Activated B cell treated with CpG ODN at 0.5 μM for 24 hours (primary cell): ENCODE measurements around the gene PFDN1. TPM values are rescaled to one million over a fixed set of nuclear protein-coding genes. Genes with fewer than 3 reads are reported as not detected.

Experiments used
- ATAC-seq: fragments of 200-7000 bp; cut with Tn5 transposase; one replicate; pipeline ENCODE4 v1.10.0; 2021; ENCODE audit warnings: low read depth, mild to moderate bottlenecking, moderate library complexity
- CTCF ChIA-PET: fragments of 350-600 bp; sonication (Branson Sonifier 250); formaldehyde crosslinking; loops from one replicate; lab custom pipeline; 2021; ENCODE audit warnings: antibody characterized with exemption; lab: Charles Lee
- POLR2A ChIA-PET: fragments of 350-600 bp; sonication (Branson Sonifier 250); formaldehyde crosslinking; loops from one replicate; lab custom pipeline; 2021; ENCODE audit warnings: antibody characterized with exemption; lab: Charles Lee
- DNase-seq: peaks from one replicate; pipeline ENCODE4 v3.0.0; 2022
- H3K27ac Mint-ChIP-seq: one replicate; pipeline ENCODE4 v1.8.0; 2020; ENCODE audit warnings: mixed read lengths
- H3K27me3 Mint-ChIP-seq: one replicate; pipeline ENCODE4 v1.8.0; 2021; ENCODE audit warnings: mixed read lengths
- H3K36me3 Mint-ChIP-seq: one replicate; pipeline ENCODE4 v1.8.0; 2021; ENCODE audit warnings: low read depth, mixed read lengths
- H3K4me1 Mint-ChIP-seq: one replicate; pipeline ENCODE4 v1.8.0; 2021; ENCODE audit warnings: mixed read lengths
- H3K4me3 Mint-ChIP-seq: one replicate; pipeline ENCODE4 v1.8.0; 2020; ENCODE audit warnings: mild to moderate bottlenecking, mixed read lengths
- H3K9me3 Mint-ChIP-seq: one replicate; pipeline ENCODE4 v1.8.0; 2020; ENCODE audit warnings: mixed read lengths
- intact Hi-C: fragments of 100-400 bp; cut with micrococcal nuclease; formaldehyde crosslinking; loops from one replicate; pipeline ENCODE4 v1.15.1; 2024
- total RNA-seq: library from RNA; stranded (reverse); gene quantifications from 2 replicates; pipeline ENCODE4 v1.2.3, GENCODE V29; 2022
- TF ChIP-seq, protein P1 (sequence below): fragments of 200-600 bp; IDR thresholded peaks from one replicate; pipeline ENCODE4 v1.8.0; 2022; ENCODE audit warnings: antibody characterized with exemption, mild to moderate bottlenecking

Gene PFDN1
- total RNA-seq, 1 donor from 2014 or later, result 38.2 TPM

DNA sequence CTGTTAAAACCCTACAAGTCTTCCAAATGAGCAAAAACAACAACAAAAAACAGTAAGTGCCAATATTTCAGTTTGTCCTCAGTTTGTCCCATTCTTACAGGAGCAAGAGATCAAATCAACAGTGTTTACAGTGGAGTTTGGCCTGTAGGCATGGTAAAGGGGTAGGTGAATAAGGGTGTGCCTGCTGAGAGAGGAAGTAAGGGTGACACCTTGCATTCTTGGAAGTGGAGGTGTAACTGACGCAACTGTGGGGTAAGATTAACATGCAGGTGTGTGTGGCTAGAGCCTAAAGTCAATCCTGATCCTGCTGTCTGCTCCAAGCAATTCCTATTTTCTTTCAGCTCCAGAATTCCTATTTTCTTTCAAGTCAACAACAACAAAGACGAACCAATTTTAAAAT is 43.4 kb downstream of the PFDN1 start:
- no peak overlapping the region for H3K27ac Mint-ChIP-seq
- CTCF ChIA-PET, result no interaction called here
- H3K9me3 Mint-ChIP-seq, result no peaks in the 10 kb centered on the region
- intact Hi-C loops, result no loop called here
- ATAC-seq (no peak), DNase-seq (no peak)
- POLR2A ChIA-PET, result no interaction called here
- no peak overlapping the region for H3K4me3 Mint-ChIP-seq
- H3K27me3 Mint-ChIP-seq, result no peaks in the 10 kb centered on the region
- H3K36me3 Mint-ChIP-seq, result peaks cover 35% of the 10 kb centered on the region
- no peaks in the 10 kb centered on the region for H3K4me1 Mint-ChIP-seq
- TF ChIP-seq, protein P1, sequence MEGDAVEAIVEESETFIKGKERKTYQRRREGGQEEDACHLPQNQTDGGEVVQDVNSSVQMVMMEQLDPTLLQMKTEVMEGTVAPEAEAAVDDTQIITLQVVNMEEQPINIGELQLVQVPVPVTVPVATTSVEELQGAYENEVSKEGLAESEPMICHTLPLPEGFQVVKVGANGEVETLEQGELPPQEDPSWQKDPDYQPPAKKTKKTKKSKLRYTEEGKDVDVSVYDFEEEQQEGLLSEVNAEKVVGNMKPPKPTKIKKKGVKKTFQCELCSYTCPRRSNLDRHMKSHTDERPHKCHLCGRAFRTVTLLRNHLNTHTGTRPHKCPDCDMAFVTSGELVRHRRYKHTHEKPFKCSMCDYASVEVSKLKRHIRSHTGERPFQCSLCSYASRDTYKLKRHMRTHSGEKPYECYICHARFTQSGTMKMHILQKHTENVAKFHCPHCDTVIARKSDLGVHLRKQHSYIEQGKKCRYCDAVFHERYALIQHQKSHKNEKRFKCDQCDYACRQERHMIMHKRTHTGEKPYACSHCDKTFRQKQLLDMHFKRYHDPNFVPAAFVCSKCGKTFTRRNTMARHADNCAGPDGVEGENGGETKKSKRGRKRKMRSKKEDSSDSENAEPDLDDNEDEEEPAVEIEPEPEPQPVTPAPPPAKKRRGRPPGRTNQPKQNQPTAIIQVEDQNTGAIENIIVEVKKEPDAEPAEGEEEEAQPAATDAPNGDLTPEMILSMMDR, result no peak

DNA sequence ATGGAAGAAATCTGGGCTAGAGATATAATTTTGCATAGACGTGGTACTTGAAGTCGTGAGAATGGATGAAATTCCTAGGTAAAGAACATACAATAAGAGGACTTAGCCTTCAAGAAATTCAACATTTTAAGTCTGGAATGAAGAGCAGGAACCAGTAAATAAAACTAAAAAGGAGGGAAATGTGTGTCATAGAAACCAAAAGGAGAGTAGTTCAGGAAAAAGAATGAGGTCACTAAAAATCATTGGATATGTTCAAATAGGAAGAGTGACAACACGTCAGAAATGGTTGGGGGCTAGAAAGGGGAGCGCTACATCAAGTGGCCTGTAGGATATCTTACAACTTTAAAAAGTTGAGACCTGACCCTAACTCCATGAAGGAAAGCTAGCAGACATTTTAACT is 44.0 kb downstream of the PFDN1 start:
- DNase-seq (no peak), ATAC-seq (no peak)
- ChIA-PET POLR2A (no interaction called here), CTCF (interaction anchor here (1.4 to 5.2 kb wide), 2 partner anchors 14 to 19 kb away, joined by 4 to 19 read pairs; no protein-coding TSS in a partner anchor)
- Mint-ChIP-seq H3K4me3 (no peak overlapping the region), H3K27me3 (no peaks in the 10 kb centered on the region), H3K36me3 (peaks cover 35% of the 10 kb centered on the region), H3K9me3 (no peaks in the 10 kb centered on the region), H3K27ac (no peak overlapping the region), H3K4me1 (no peaks in the 10 kb centered on the region)
- TF ChIP-seq, protein P1, result no peak
- intact Hi-C loops, result no loop called here

DNA sequence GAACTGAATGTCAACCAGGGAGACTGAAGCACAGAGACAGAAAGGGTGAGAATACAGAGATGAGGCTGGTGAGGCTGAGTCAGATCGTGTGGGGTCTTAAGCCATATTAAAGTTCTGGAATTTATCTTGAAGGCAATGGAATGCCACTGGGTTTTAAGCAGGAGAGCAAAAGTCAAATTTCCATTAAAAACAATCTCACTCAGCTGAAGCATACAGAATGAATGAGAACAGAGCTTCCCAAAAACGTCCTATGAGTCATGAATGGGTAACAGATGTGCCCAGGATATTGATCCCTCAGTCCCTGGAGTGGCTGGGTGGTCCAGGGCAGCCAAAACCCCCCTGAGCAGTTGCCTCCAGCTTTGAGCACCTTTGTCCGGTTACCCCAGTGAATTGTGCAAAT is 44.9 kb downstream of the PFDN1 start:
- no peaks in the 10 kb centered on the region for H3K9me3 Mint-ChIP-seq
- ChIA-PET CTCF (interaction anchor here (0.5 to 5.2 kb wide), 3 partner anchors 14 to 184 kb away, joined by 3 to 19 read pairs (median 4); no protein-coding TSS in a partner anchor), POLR2A (interaction anchor here (0.6 kb wide), 1 partner anchor 47 kb away, joined by 3 read pairs; no protein-coding TSS in a partner anchor)
- no peak for DNase-seq
- H3K4me3 Mint-ChIP-seq, result no peak overlapping the region
- no peaks in the 10 kb centered on the region for H3K4me1 Mint-ChIP-seq
- no peak for ATAC-seq
- H3K36me3 Mint-ChIP-seq, result peaks cover 34% of the 10 kb centered on the region
- intact Hi-C loops, result no loop called here
- H3K27ac Mint-ChIP-seq, result no peak overlapping the region
- H3K27me3 Mint-ChIP-seq, result no peaks in the 10 kb centered on the region
- TF ChIP-seq, protein P1, result no peak

DNA sequence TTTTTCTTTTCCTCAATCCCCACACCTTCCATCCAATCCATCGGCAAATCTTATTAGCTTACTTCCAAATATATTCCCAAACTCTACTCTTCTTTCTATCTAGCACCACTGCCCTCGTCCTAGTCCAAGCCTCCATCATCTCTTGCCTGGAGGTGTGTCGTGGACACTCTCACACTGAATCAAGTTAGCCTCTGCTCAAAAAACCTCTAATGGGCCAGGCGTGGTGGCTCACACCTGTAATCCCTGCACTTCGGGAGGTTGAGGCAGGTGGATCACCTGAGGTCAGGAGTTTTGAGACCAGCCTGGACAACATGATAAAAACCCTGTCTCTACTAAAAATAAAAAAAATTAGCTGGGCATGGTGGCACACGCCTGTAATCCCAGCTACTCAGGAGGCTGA is 46.2 kb downstream of the PFDN1 start:
- Mint-ChIP-seq H3K4me1 (peaks cover 8% of the 10 kb centered on the region), H3K36me3 (peaks cover 27% of the 10 kb centered on the region), H3K27ac (no peak overlapping the region), H3K4me3 (no peak overlapping the region), H3K27me3 (no peaks in the 10 kb centered on the region), H3K9me3 (no peaks in the 10 kb centered on the region)
- ChIA-PET POLR2A (no interaction called here), CTCF (interaction anchor here (0.7 to 5.2 kb wide), 4 partner anchors 12 to 95 kb away, joined by 3 to 19 read pairs (median 3); no protein-coding TSS in a partner anchor)
- intact Hi-C loops, result no loop called here
- ATAC-seq, result no peak
- no peak for DNase-seq
- TF ChIP-seq, protein P1, result no peak

DNA sequence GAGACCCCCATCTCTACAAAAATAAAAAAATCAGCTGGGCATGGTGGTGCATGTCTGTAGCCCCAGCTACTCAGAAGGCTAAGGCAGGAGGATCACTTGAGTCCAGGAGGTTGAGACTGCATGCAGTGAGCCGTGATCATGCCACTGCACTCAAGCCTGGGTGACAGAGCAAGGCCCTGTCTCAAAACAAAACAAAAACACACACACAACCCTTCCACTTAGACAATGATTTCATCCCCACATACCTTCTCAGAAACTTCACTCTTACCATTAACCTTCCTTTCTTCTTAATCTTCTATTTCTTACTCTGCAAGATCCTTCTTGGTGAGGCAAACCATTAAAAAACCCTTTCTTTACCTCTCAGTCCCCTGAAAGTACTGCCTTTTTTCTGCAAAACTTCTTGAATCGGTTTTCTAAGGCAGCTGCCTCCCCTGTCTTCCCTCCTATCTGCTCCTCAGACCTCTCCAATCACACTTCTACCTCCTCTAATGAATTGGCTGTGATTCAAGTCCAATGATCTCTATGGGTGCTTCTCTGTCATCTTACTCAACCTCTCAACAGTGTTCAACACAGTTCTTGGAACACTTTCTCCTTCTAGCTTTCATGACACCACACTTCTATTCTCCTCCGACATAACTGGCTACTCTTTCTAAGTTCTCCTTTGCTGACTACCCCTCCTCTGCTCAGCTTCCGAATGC is 47.3 kb downstream of the PFDN1 start:
- DNase-seq (no peak), ATAC-seq (no peak)
- Mint-ChIP-seq H3K36me3 (peaks cover 28% of the 10 kb centered on the region), H3K27ac (no peak overlapping the region), H3K9me3 (no peaks in the 10 kb centered on the region), H3K4me1 (peaks cover 14% of the 10 kb centered on the region), H3K4me3 (no peak overlapping the region), H3K27me3 (no peaks in the 10 kb centered on the region)
- TF ChIP-seq, protein P1, result no peak
- ChIA-PET POLR2A (no interaction called here), CTCF (interaction anchor here (5.2 kb wide), 1 partner anchor 11 kb away, joined by 19 read pairs; no protein-coding TSS in a partner anchor)
- intact Hi-C loops, result no loop called here
